Muscle layer of colon (tissue), 2 donors: Measurements from ENCODE around the gene HAP1.

Experiments
- H3K27ac ChIP-seq: one replicate; pipeline ENCODE4 v1.7.0; 2013; ENCODE audit warnings: low read depth, mild to moderate bottlenecking, low read length, moderate library complexity
- H3K27me3 ChIP-seq, 2 donors: one replicate each; pipeline ENCODE4 v1.7.0; 2013; ENCODE audit warnings: low read length in 2 of 2, mild to moderate bottlenecking in 2 of 2; ENCODE audit not compliant: insufficient read depth in 2 of 2, control insufficient read depth in 1 of 2
- H3K36me3 ChIP-seq: one replicate; pipeline ENCODE4 v1.7.0; 2013; ENCODE audit warnings: mild to moderate bottlenecking, low read length; ENCODE audit not compliant: insufficient read depth
- H3K4me1 ChIP-seq: one replicate; pipeline ENCODE4 v1.7.0; 2013; ENCODE audit warnings: mild to moderate bottlenecking, low read length; ENCODE audit not compliant: insufficient read depth
- H3K4me3 ChIP-seq, 2 donors: one replicate each; pipeline ENCODE4 v1.7.0; 2013; ENCODE audit warnings: low read length in 2 of 2, low read depth in 1 of 2, mild to moderate bottlenecking in 1 of 2, moderate library complexity in 1 of 2
- H3K9ac ChIP-seq: one replicate; pipeline ENCODE4 v1.7.0; 2013; ENCODE audit warnings: low read length
- H3K9me3 ChIP-seq: one replicate; pipeline ENCODE4 v1.7.0; 2013; ENCODE audit warnings: mild to moderate bottlenecking, low read length
- donor health status: abdominal sarcoma.
- donor health status: Adenocarcinoma of cecum.

The HAP1 gene

DNA sequence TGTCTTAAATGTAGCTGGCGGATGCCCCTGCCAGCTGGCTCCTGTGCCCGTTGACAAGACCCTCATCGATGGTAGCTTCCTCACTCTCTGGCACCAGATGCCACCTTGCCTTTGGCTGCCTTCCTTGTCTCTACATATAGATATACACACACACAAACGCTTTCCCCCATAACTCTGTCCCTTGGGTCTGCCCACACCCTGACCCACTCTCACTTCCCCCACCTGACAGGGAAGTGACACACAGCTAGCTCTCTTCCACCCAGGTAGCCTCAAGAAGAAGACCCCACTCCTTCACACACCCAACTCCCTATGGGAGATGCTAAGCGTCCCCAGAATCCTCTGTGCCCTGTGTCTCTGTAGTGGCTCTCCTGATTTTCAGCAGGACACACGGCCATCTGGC, 26.4 kb upstream of the HAP1 start:
- H3K4me1 ChIP-seq: no peaks in the 10 kb centered on the region
- peaks cover 9% of the 10 kb centered on the region for H3K36me3 ChIP-seq
- no peaks in the 10 kb centered on the region for H3K27me3 ChIP-seq
- no peak overlapping the region for H3K27ac ChIP-seq
- H3K9ac ChIP-seq: no peak overlapping the region
- H3K4me3 ChIP-seq: no peak overlapping the region
- no peaks in the 10 kb centered on the region for H3K9me3 ChIP-seq

DNA sequence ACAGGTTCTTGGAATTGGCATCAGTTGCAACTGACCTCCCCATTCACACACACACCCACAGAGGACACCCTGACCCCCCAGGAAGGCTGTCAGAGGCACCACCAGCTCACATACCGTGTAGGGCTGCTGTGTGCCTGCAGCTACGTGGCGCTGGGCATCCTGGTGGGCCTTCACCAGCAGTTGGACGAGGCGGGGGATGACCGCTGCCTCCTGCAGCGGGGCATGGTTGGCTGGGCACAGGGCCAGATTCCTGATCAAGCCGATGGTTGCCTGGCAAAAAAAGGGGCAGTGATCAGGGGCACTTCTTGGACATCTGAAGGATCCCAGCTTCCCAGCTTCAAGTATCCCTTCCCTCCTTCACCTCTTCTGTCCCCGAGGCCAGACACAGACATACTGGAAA, 24.2 kb upstream of the HAP1 start:
- no peaks in the 10 kb centered on the region for H3K9me3 ChIP-seq
- peaks cover 6% of the 10 kb centered on the region for H3K36me3 ChIP-seq
- H3K4me3 ChIP-seq: no peak overlapping the region
- no peak overlapping the region for H3K9ac ChIP-seq
- H3K27me3 ChIP-seq: no peaks in the 10 kb centered on the region
- H3K4me1 ChIP-seq: no peaks in the 10 kb centered on the region
- no peak overlapping the region for H3K27ac ChIP-seq

DNA sequence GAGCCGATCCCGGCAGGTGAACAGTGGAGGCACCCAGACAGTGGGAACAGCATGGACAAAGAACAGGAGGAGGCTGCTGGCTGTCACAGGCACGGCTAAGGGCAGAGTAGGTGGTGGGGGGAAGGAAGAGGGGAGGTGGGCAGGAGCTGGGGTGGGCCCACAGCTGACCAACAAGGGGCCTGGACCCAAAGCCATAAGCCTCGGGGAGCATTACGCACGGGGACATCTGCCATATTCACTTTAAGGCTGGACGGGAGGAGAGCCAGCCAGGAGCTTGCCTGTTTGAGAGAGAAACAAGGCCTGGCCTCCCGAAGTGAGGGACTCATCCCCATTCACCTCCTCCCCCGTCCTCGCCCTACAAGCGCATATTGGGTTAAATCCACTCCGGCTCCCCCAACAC, 19.6 kb upstream of the HAP1 start:
- Histone ChIP-seq H3K4me1 (no peaks in the 10 kb centered on the region), H3K4me3 (no peak overlapping the region), H3K27me3 (no peaks in the 10 kb centered on the region), H3K9ac (no peak overlapping the region), H3K9me3 (no peaks in the 10 kb centered on the region), H3K36me3 (no peaks in the 10 kb centered on the region), H3K27ac (no peak overlapping the region)

DNA sequence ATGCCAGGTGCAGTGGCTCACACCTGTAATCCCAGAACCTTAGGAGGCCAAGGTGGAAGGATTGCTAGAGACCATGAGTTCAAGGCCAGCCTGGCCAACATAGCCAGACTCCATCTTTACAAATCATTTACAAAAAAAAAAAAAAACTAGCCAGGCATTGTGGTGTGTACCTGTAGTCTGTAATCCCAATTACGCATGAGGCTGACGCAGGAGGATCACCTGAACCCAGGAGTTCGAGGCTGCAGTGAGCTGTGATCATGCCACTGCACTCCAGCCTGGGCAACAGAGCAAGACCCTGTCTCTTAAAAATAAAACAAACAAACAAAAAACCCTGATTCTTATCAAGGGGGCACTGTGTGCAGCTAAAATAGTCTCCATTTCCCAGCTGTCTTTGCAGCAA, 16.8 kb upstream of the HAP1 start:
- Histone ChIP-seq H3K9ac (no peak overlapping the region), H3K9me3 (no peaks in the 10 kb centered on the region), H3K4me3 (no peak overlapping the region), H3K36me3 (no peaks in the 10 kb centered on the region), H3K27ac (no peak overlapping the region), H3K27me3 (no peaks in the 10 kb centered on the region), H3K4me1 (no peaks in the 10 kb centered on the region)

DNA sequence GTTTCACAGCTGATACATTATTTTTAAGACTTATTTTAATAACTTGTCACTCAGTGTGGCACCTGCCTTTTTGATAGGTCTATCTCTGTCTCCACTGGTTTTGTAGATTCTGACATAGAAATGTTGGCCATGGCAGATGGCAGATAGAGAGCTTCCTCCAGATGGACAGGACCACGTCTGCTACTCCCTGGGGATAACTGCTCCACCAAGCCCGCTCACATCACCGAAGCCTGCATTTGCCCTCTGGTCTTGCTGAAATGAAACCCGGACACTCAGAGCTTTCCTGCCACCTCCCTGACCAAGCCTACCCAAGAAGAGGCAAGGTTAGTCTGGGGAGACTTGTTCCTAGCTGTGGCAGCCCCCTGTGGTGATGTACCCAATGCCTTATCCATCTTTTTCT, 16.4 kb upstream of the HAP1 start:
- H3K9me3 ChIP-seq: no peaks in the 10 kb centered on the region
- H3K4me3 ChIP-seq: no peak overlapping the region
- H3K4me1 ChIP-seq: no peaks in the 10 kb centered on the region
- no peaks in the 10 kb centered on the region for H3K27me3 ChIP-seq
- H3K36me3 ChIP-seq: no peaks in the 10 kb centered on the region
- H3K27ac ChIP-seq: no peak overlapping the region
- no peak overlapping the region for H3K9ac ChIP-seq

DNA sequence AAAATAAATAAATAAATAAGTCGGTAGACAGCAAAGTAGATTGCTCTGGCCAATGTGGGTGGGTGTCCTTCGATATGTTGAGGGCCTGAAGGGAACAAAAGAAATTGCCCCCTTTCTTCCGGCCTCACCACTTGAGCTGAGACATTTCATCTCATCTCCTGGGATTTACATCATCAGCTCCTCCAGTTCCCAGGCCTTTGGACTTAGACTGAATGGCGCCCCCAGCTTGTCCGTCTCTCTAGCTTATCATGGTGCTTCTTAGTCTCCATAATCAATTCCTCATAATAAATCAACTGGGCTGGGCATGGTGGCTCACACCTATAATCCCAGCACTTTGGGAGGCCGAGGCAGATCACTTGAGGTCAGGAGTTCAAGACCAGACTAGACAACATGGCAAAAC, 13.8 kb upstream of the HAP1 start:
- no peak overlapping the region for H3K4me3 ChIP-seq
- no peaks in the 10 kb centered on the region for H3K27me3 ChIP-seq
- H3K27ac ChIP-seq: no peak overlapping the region
- H3K4me1 ChIP-seq: no peaks in the 10 kb centered on the region
- H3K9me3 ChIP-seq: no peaks in the 10 kb centered on the region
- H3K9ac ChIP-seq: no peak overlapping the region
- H3K36me3 ChIP-seq: no peaks in the 10 kb centered on the region

DNA sequence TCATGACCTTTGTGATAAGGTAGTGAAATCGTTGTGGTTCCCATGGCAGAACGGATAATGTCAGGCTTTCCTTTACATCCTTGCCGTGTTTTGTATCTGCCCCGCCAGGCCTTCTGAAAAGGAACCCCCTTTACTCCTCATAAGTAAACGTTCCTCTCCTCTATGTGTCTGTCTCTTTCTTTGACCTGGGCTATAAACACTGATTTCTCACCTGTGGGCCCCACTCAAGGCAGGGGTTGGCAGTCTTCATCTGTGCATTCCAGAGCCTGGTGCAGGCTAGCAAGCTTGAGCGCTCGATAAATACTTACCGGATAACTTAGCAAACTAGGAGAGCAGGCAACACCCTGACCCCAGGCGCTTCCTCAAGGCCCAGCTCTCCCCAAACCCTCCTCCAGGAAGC, 7.3 kb upstream of the HAP1 start:
- H3K27me3 ChIP-seq: peaks cover 0 to 9% of the 10 kb centered on the region in 2 donors
- H3K4me3 ChIP-seq: no peak overlapping the region
- H3K9ac ChIP-seq: no peak overlapping the region
- H3K27ac ChIP-seq: no peak overlapping the region
- no peaks in the 10 kb centered on the region for H3K36me3 ChIP-seq
- H3K9me3 ChIP-seq: no peaks in the 10 kb centered on the region
- no peaks in the 10 kb centered on the region for H3K4me1 ChIP-seq

DNA sequence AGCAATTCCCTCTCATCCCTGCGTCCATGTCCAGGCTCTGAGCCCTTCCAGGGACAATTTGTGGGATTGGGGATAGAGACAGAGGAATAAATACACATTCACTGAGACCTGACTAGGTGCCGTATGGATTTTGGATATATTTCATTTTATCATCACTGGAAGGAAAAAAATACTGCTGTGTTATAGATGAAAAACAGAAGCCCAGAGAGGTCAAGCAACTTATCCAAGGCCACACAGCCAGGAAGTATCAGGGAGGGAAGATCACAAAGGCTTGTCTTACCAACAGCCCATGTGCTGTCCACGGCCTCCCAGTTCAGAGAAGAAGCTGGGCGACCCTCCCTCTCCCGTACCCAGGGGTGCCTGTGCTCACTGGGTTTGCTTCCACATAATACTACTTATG, 6.1 kb upstream of the HAP1 start:
- no peaks in the 10 kb centered on the region for H3K9me3 ChIP-seq
- H3K4me3 ChIP-seq: no peak overlapping the region
- peaks cover 4 to 17% of the 10 kb centered on the region in 2 donors for H3K27me3 ChIP-seq
- no peaks in the 10 kb centered on the region for H3K36me3 ChIP-seq
- H3K9ac ChIP-seq: no peak overlapping the region
- no peaks in the 10 kb centered on the region for H3K4me1 ChIP-seq
- H3K27ac ChIP-seq: no peak overlapping the region

DNA sequence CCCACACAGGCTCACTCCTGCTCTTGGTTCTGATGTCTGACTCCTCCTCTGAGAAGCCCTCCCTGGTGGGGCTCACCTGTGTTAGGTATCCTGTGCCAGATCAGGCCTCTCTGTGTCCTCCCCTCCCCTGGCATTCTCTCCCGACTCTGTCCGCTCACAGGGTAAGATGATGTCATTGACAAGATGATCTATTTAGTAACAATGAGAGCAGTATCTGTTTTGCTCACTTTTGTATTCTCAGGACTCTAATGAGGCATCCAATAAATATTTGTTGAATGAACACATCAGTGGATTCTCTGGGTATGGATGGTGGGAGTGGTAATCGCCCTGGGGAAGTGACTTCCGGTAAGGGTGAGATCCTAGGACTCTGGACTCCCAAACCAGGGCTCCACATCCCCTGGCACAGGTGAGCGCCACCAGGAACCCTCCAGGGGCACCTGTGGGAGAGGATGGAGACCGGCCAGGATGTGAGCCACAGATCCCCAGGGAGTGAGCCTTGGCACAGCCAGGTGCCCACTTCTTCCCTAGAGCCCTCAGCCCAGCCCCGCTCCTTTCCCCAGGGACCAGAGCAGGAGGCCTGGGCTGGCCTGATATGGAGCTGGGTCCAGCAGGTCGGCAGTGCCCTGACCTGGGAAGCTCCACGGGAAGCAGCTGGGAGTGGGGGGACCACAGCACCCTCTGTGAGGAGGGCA, 5.4 kb upstream of the HAP1 start:
- Histone ChIP-seq H3K27ac (no peak overlapping the region), H3K27me3 (peaks cover 6 to 24% of the 10 kb centered on the region in 2 donors), H3K4me3 (no peak overlapping the region), H3K9me3 (no peaks in the 10 kb centered on the region), H3K9ac (no peak overlapping the region), H3K36me3 (no peaks in the 10 kb centered on the region), H3K4me1 (no peaks in the 10 kb centered on the region)

DNA sequence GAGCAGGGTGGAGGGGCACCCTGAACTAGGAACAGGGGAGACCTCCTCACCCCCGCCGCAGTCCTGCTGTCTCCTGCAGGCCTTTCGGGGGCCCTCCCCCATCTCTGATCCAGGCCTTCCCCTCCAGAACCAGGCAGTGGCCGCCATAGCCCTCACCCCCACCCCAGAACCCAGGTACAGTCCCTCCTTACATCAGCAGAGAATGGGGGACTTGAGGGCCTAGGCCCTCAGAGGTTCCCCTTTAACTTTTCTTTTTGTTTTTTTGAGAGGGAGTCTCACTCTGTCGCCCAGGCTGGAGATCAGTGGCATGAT, 4.3 kb upstream of the HAP1 start:
- Histone ChIP-seq H3K27ac (no peak overlapping the region), H3K4me3 (no peak overlapping the region), H3K9ac (no peak overlapping the region)

DNA sequence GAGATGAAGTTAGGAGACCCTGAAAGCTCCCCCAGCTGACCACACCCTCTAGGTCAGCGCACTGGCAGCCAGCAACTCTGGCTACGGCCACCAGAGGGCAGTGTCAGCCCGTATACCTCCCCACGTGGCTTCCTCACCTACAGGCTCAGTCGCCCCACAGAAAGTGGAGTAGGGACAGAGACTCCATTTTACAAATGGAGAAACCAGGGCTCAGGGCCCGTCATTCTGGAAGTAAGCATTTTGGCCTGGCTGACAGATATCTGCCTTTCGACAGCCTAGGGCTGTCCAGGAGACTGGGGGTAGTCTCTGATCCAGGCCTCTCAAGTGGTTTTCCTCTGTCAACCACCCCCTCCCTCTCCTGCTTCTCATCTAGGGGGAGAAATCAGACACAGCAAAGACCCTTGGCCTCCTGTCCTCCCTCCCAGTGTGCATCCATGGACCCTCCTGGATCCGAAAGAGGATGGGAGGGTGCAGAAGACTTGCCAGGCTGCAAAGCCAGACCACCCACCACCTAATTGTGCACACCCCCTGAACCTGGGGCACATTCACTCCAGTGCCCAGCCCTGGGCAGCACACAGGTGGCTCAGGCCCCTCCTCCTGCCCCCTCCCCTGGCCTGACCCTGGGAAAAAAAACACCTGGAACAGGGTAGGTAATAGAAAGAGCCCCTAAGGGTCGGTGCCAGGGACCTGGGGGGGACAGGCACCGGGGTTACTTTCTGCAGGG, 3.8 kb upstream of the HAP1 start:
- Histone ChIP-seq H3K4me3 (no peak overlapping the region), H3K27me3 (peaks cover 10 to 38% of the 10 kb centered on the region in 2 donors), H3K36me3 (no peaks in the 10 kb centered on the region), H3K4me1 (no peaks in the 10 kb centered on the region), H3K9me3 (no peaks in the 10 kb centered on the region), H3K27ac (no peak overlapping the region), H3K9ac (no peak overlapping the region)

More for the DNA sequence above, 4.3 kb upstream of the HAP1 start:
- H3K36me3 ChIP-seq: no peaks in the 10 kb centered on the region
- no peaks in the 10 kb centered on the region for H3K4me1 ChIP-seq
- no peaks in the 10 kb centered on the region for H3K9me3 ChIP-seq
- peaks cover 10 to 34% of the 10 kb centered on the region in 2 donors for H3K27me3 ChIP-seq

DNA sequence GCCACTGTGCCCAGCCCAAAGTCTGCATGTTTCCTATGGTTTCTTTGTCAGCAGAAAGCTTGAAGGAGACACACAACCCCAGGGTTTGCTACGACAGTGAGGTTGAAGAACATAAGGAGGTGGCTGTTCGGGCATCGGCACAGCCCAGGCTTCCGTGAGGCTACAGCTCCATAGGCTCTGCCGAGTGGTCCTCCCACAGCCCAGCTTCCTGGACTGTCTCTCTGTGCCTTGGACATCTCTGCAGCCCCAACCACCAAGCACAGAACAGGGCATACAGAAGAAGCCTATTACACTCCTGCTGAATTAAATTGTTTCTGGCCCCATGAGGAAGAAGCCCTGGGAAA, 3.2 kb upstream of the HAP1 start:
- no peak overlapping the region for H3K27ac ChIP-seq
- no peaks in the 10 kb centered on the region for H3K9me3 ChIP-seq
- no peak overlapping the region for H3K9ac ChIP-seq
- no peaks in the 10 kb centered on the region for H3K4me1 ChIP-seq
- no peak overlapping the region for H3K4me3 ChIP-seq
- H3K36me3 ChIP-seq: no peaks in the 10 kb centered on the region
- H3K27me3 ChIP-seq: peaks cover 13 to 44% of the 10 kb centered on the region in 2 donors
